ENCODE results near the gene LARP4.
"Not testable (repeated sequence)": the region's sequence is repeated elsewhere in the genome, so short reads cannot be mapped to it uniquely, and the experiment has no call there.

The LARP4 gene

DNA sequence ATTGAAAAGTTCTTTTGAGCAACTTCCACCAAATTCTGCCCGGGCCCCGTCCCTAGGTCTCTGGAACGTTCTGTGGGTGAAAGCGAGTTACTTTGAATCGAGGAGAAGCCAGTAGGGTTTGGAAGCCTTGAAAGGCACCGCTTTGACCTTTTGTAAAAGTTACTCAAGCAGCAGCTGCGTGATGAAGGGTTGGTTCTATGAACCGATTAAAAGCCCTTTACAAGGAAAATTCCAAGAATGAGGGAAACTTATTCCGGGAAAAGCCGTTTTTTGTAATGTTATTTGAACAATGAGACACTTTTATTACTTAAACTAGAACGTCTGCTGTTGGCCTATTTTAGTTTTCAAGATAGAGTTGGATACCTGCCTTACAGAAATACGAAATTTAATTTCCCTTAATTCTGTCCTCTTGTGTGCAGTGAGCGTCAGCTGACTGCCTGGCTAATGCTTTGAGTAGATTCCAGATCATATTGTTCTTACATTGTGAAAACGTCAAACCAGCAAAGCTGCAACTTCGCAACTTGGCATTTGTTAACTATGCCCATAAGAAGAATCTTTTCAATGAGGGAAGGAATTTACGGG, 906 bp downstream of the LARP4 start:
- DNase-seq, result no peak

DNA sequence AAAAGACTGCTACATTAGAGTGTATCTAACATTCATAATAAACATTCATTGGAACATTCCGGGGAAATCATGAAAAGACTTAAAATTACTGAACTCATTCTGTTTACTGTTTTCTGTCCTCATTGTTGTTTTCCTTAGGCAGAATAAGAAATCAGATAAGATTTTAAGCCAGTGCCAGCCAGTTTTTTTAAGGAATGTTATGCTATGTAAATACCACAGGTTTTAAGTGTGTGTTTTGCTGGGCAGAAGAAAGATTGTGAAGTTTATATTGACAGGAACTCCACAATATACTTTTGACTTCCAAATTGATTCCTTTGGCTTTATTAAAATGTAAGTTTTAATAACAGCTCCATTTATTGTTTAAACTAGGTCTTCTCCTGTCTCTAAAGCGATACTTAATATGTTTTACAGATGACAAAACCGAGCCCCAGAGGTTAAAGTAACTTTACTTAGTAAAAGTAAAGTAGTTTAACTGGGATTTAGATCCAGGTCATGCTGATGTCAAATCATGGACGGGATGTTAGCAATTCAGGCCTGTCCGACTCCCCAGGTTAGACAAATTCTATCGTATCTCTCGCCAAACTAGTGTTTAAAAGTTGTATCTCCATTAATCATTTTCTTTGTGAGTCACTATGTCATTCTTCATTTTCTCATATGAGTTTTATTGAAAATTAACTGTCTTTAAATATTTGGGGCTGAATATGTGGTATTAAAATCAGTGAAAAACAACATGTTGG, 1.7 kb downstream of the LARP4 start:
- DNase-seq, result no peak

DNA sequence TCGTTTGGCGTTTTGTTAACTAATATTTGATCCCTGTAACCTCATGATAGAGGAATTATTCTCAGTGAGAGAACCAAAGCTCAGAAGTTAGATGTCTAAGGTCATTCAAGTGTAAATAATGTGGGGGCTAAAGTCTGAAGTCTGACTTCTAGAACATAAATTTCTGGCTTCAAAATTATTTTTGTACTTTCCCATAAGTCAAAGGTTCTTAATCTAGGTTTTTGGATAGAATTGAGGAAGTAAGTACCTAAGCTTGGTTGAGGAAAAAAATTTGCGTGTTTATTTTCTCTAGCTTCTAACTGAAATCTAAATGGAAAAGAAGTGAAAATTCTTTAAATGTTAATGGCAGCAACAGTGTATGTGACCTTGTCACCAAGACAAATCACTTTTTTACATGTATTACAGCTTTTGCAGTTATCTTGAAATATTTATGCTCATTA, 2.3 kb downstream of the LARP4 start:
- DNase-seq, result no peak

DNA sequence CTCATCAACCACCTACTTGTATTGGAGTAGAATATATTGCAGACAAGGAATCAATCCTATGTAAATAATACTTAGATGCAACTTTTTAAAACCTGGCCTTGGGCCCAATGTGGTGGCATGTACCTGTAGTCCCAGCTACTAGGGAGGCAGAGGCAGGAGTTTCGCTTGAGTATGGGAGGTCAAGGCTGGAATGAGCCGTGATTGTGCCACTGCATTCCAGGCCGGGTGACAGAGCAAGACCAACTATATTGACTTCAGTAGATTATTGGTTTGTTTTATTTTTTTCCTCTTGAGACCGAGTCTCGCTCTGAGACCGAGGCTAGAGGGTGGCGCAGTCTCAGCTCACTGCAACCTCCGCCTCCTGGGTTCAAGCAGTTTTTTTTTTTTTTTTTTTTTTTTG, 3.6 kb downstream of the LARP4 start:
- DNase-seq, result no peak

DNA sequence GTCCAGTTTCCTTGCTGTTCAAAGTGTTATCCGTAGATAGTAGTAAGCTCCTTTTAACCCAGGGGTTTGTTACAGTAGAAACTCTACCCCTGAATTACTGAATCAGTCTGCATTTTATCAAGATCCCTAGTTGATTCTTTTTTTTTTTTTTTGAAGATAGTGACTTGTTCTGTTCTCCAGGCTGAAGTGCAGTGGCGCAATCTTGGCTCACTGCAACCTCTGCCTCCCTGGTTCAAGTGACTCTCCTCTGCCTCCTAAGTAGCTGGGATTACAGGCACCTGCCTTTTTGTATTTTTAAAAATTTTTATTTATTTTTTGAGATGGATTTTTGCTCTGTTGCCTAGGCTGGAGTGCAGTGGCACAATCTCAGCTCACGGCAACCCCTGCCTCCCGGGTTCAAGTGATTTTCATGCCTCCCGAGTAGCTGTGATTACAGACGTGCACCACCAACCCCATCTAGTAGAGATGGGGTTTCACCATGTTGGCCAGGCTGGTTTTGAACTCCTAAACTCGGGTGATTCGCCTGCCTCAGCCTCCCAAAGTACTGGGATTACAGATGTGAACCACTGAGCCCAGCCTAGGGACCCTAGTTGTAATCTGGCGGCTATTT, 10.5 kb downstream of the LARP4 start:
- DNase-seq, result no peak

DNA sequence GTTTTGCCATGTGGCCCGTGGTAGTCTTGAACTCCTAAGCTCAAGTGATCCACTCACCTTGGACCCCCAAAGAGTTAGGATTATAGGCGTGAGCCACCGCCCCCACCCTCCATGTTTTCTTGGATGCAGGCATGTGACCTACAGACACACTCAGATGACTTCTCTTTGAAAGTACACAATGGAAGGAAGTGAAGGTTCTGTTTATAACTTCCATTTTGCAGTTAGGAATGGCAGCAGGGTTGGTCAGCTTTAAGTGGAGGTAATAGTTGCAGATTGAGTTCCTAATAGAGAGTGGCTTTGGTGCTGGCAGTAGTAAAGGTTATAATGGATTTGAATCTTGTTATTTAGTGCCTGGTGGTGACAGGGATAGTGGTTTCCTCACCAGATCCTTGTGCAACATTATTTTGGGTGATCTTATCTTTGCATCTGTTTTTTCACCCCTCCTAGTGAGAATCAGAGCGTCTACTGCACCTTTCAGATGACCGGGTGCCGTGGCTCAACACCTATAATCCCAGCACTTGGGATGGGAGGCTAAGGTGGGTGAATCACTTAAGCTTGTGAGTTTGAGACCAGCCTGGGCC, 15.3 kb downstream of the LARP4 start:
- no peak for DNase-seq

DNA sequence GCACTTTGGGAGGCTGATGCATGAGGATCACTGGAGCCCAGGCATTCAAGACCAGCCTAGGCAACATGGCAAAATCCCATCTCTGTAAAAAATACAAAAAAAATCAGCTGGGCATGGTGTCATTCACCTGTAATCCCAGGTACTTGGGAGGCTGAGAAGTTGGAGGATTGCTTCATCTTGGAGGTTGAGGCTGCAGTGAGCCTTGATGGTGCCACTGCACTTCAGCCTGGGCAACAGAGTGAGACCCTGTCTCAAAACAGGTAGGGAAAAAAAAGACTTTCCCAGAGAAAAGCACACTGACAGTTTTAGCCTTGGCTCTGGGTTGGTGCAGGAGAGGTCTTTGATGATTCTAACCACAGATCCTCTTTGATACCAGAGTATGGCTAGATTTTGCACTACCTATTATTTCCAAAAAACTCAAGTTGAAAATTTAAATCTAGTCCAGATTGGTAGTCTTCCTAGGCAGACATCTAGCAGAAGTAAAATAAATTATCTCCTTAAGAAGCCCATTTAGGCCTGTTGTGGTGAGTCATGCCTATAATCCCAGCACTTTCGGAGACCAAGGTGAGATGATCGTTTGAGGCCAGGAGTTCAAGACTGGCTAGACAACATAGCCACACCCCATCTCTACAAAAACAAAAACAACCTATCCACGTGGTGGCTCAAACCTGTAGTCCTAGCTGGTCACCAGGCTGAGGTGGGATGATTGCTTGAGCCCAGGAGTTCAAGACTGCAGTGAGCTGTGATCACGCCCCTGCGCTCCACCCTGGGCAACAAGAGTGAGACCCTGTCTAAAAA, 18.6 kb downstream of the LARP4 start:
- DNase-seq, result no peak

DNA sequence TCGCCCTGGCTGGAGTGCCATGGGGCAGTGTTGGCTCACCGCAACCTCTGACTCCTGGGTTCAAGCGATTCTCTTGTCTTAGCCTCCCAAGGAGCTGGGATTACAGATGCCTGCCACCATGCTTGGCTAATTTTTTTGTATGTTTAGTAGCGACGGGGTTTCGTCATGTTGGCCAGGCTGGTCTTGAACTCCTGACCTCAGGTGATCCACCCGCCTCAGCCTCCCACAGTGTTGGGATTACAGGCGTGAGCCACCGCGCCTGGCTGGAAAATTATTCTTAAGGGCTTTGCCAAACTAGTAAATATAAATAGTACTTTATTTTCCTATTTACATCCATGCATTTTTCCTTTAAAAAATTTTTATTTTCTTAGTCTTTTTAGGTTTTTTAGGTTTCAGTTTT, 22.2 kb downstream of the LARP4 start:
- not testable (repeated sequence) for DNase-seq

DNA sequence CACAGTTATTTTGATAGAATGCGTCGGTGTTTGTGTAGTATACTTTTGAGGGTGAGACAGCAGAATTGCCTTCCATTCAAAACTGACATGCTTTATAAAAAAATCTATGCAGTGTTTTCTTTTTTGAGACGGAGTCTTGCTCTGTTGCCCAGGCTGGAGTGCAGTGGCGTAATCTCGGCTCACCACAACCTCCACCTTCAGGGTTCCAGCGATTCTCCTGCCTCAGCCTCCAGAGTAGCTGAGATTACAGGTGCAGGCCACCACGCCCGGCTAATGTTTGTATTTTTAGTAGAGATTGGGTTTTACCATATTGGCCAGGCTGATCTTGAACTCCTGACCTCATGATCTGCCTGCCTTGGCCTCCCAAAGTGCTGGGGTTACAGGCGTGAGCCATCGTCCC, 22.7 kb downstream of the LARP4 start:
- not testable (repeated sequence) for DNase-seq

DNA sequence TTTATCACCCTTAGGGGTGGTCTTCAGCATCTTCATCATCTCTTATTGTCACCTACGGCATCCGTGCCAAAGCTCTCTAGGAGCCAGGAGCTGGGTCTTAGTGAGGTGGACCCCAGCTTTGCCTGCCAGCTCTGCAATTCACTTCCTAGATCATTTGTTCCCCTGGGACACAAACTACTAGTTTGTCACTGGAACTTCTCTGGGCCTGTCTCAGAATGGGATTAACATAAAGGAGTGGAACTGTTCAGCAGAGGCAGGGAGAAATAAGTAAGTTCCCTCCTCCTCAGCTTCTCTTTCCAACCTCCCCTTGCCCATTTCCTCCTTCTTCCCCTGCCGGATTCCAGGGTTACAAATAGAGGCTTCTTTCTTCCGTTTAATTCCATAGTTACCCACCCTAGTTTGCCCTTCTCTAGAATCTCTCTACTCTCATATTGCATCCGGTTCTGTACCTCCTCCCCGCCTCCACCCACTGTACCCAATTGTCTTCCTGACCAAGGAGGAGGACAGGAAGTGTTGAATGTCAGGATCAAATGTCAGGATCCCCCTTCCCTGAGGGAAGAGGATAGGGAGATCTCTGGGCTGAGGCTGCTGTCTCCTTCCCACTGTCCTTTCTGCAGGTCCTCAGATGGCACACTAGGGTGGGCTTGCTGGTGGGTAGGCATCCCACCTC, 25.0 kb downstream of the LARP4 start:
- DNase-seq, result peak; percentile 13

DNA sequence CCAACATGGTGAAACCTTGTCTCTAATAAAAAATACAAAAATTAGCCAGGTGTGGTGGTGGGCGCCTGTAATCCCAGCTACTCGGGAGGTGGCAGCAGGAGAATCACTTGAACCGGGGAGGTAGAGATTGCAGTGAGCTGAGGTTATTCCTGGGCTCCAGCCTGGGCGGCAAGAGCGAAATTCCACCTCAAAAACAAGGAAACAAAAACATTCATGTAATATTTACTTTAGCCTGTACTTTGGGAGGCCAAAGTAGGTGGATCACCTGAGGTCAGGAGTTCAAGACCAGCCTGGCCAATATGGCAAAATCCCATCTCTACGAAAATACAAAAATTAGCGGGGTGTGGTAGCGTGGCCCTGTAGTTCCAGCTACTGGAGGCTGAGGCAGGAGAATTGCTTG, 31.0 kb downstream of the LARP4 start:
- DNase-seq, result not testable (repeated sequence)

DNA sequence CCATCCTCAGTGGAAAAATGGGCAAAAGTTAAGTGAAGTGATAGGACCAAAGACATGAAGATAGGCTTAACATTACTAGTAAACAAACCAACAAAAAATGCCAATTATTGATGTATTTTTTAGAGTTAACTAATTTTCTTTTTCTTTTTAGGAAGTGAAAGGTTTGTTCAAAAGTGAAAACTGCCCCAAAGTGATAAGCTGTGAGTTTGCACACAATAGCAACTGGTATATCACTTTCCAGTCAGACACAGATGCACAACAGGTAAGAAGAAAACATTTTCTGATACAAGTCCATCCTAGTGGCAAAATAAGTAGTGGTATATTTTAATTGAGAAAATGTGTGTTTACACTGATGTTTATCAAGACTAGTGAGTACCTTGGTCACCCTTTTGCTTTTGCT, 39.6 kb downstream of the LARP4 start:
- no peak for DNase-seq

DNA sequence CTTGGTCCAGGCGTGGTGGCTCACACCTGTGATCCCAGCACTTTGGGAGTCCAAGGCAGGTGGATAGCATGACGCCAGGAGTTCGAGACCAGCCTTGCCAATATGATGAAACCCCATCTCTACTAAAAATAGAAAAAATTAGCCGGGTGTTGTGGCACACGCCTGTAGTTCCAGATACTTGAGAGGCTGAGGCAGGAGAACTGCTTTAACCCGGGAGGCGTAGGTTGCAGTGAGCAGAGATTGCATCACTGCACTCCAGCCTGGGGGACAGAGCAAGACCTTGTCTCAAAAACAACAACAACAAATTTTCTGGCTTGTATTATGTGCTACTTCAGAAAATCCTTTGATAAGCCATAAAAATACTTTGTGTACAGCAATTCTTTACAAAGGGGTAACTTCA, 41.1 kb downstream of the LARP4 start:
- DNase-seq, result no peak

DNA sequence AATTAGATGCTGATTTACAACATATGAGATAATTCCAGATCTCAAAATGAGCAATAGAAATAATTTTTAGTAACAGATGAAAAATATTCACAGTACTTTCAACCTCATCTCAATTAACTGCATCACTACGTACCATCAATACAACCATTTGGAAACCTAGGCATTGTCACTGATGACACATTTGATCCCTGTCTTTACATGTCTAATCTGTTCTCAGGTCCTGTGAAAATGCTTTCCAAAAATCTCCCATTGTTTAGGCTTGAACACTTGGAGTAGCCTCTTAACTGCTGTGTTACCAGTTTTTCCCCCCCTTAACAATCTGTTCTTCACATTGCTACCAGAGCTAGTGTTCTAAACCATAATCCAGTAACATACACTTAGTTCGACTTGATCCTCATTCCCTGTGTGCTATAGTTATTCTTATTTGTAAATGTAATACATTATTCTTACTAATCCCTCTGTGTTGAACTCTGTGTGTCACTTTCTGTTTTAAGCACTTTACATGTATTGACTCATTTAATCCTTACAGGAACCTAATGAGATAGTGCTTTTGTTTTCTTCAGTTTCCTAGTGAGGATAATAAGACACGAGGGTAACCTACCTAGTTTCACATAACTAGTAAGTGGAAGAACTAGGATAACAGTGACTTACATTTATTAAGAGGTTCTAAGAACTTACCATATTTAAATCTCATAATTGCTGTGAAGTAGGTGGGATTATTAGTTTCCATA, 41.7 kb downstream of the LARP4 start:
- no peak for DNase-seq

DNA sequence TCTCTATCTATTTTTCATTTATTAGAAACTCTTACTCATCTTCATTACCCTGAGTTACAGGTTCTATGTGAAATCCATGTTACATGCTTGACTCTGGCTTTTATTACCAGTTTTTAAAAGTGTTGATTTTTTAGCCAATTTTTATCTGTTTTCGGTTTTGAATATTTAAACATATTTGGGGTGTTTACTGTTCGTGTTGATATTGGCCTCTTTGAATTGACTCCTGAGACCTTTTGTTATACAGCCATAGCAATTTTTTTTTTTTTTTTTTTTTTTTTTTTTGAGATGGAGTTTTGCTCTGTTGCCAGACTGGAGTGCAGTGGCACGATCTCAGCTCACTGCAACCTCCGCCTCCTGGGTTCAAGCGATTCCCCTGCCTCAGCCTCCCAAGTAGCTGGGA, 49.0 kb downstream of the LARP4 start:
- not testable (repeated sequence) for DNase-seq

DNA sequence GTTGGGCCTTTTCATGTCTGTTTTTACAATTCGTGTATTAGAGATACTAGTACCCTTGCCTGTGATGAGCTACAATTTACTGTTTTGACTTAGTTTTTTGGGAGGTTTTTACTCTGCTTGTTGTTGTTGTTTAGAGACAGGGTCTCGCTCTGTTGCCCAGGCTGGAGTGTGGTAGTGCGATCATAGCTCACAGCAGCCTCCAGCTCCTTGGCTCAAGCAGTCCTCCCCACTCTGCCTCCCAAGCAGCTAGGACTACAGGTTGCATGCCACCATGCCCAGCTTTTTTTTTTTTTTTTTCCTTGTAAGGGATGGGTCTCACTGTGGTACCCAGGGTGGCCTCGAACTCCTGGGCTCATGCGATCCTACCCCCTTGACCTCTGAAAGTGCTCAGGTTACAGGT, 52.1 kb downstream of the LARP4 start:
- no peak for DNase-seq

DNA sequence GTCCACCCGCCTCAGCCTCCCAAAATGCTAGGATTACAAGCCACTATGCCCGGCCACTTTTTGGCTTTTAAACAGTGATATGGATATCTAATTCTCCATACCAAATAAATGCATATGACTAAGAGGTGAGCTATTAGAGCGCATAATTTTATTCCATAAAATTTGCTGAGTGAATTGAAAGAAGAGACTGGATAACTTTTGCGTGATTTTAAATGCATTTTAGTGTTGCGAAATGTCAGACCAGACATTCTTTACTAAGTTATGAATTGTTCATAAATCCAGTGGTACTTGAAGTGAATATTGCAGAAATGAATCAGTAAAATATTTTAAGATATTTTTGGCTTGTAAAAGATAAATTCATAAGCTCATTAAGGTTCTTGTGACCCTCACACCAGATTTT, 53.2 kb downstream of the LARP4 start:
- DNase-seq, result peak; percentile 54

DNA sequence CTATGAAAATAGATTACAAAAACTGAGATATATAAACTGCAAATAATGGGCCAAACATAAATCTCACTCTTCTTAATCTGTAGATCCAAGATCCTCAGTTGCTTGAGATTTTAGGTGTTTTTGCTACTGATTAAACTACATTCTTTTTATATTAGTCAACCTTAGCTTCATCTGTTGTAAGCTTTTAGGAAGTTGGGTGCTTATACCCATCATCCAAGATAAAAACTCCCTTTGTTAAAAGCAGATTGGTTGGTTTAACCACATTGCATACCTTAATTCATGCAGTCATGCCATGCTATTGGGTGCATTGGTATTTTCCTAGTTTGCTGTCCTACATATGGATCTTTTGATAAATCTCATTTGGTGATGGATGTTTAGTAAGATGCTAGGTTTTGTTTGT, 57.9 kb downstream of the LARP4 start:
- DNase-seq, result peak; percentile 31

DNA sequence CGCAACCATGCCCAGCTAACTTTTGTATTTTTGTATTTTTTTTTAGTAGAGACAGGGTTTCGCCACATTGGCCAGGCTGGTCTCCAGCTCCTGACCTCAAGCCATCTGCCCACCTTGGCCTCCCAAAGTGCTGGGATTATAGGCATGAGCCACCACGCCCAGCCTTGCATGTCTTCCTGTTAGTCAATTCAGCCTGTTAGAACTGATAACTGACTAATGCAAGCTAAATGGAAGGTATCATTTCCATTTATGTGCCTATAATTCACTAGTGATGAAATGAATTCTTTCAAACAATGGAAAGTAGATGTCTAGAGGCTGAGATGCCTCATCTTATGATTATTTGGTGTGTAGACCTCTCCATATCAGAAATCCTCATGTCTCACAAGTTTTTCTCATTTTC, 66.8 kb downstream of the LARP4 start:
- DNase-seq, result no peak

DNA sequence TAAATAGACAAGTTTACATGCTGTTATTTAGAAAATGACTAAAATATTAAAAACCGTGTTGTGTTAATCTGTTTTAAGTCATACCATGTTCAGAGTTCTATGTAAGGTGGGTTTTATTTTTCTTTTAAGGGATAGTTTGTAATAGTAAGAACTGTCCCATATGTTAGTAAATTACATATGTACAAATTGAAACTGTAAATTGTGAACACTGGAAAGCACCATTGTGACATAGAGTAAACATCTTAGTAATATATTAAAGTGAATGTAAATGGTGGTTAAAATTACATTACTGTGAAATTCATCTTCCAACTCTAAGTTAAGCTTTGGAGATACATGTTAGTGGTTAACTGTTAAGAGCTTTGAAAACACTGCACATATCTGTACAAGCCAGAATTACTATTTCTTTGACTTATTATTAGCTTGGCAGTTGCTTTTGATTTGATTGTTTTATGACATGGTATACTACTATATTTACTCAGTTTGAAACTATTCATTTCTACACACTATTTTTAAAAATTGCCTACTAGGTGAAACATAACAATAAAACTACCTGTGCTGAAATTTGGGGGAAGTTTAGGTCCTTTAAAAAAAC, 76.7 kb downstream of the LARP4 start:
- DNase-seq, result no peak

DNA sequence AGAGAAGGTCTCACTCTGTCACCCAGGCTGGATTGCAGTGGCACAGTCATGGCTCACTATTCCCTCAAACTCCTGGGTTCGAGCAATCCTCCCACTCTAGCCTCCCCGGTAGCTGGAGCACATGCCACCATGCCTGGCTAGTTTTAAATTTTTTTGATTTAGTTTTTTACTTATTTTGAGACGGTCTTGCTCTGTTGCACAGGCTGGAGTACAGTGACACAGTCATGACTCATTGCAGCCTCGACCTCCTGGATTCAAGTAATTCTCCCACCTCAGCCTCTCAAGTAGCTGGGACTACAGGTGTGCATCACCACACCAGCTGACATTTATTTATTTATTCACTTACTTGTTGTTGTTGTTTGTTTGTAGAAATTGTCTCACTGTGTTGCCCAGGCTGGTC, 81.9 kb downstream of the LARP4 start:
- DNase-seq, result no peak
